Pons (tissue), 1 donor: ENCODE data around the gene NRG2.

Experiments
- DNase-seq: peaks from one replicate; pipeline ENCODE4 v3.0.0-alpha.2; 2016; ENCODE audit warnings: low spot score

Gene NRG2

GRCh38 chr5:139836469-139837208, 206.5 kb downstream of the NRG2 start:
- DNase-seq, result no peak

- no peak for DNase-seq
Measured at GRCh38 chr5:139835656-139836055, 207.4 kb downstream of the NRG2 start.

GRCh38 chr5:139833525-139833924, 209.6 kb downstream of the NRG2 start:
- no peak for DNase-seq

GRCh38 chr5:139831624-139832023, 211.5 kb downstream of the NRG2 start:
- no peak for DNase-seq

- no peak for DNase-seq
Measured at GRCh38 chr5:139829471-139829870, 213.6 kb downstream of the NRG2 start.

- DNase-seq, result peak; percentile 93
Measured at GRCh38 chr5:139828207-139828895, 214.7 kb downstream of the NRG2 start.

- DNase-seq, result no peak
Measured at GRCh38 chr5:139825690-139826089, 217.4 kb downstream of the NRG2 start.

GRCh38 chr5:139823757-139824355, 219.2 kb downstream of the NRG2 start:
- DNase-seq, result no peak

GRCh38 chr5:139822553-139823425, 220.3 kb downstream of the NRG2 start:
- no peak for DNase-seq

GRCh38 chr5:139821806-139822552, 221.1 kb downstream of the NRG2 start:
- no peak for DNase-seq

- DNase-seq, result no peak
Measured at GRCh38 chr5:139820606-139821005, 222.5 kb downstream of the NRG2 start.

- DNase-seq, result no peak
Measured at GRCh38 chr5:139820130-139820529, 223.0 kb downstream of the NRG2 start.

- no peak for DNase-seq
Measured at GRCh38 chr5:139817970-139818369, 225.1 kb downstream of the NRG2 start.

GRCh38 chr5:139817362-139817761, 225.7 kb downstream of the NRG2 start:
- DNase-seq, result no peak

- DNase-seq, result no peak
Measured at GRCh38 chr5:139816566-139816965, 226.5 kb downstream of the NRG2 start.

GRCh38 chr5:139814704-139815280, 228.3 kb downstream of the NRG2 start:
- no peak for DNase-seq

GRCh38 chr5:139814191-139814601, 228.9 kb downstream of the NRG2 start:
- DNase-seq, result no peak

GRCh38 chr5:139812836-139813805, 230.0 kb downstream of the NRG2 start:
- no peak for DNase-seq

GRCh38 chr5:139812323-139812722, 230.8 kb downstream of the NRG2 start:
- DNase-seq, result no peak

- DNase-seq, result no peak
Measured at GRCh38 chr5:139811274-139811607, 231.9 kb downstream of the NRG2 start.
